Coronary artery (tissue), 2 donors: ENCODE measurements around the gene SLC22A23.

ENCODE experiments used
- DNase-seq: peaks from one replicate; pipeline ENCODE4 v3.0.0-alpha.2; 2017; ENCODE audit warnings: low spot score
- H3K27ac ChIP-seq, 2 donors: fragments of 200-600 bp; sonication (generic); one replicate each; pipeline ENCODE4 v1.5.1; 2016 to 2019
- H3K4me3 ChIP-seq: fragments of 200-600 bp; sonication (generic); 2 replicates; pipeline ENCODE4 v1.5.1; 2016; ENCODE audit warnings: mild to moderate bottlenecking, moderate library complexity
- CTCF ChIP-seq: fragments of 200-600 bp; sonication (generic); IDR thresholded peaks from one replicate; pipeline ENCODE4 v1.5.1; 2019; ENCODE audit warnings: antibody characterized with exemption

The SLC22A23 gene

GRCh38 chr6:3258201-3258600, 198.6 kb downstream of the SLC22A23 start:
- H3K4me3 ChIP-seq, result peak overlapping the region; percentile 99
- no peak for TF ChIP-seq CTCF
- peak overlapping the region; percentile 64 to 86 for H3K27ac ChIP-seq
- peak; percentile 68 for DNase-seq

GRCh38 chr6:3253597-3253961, 203.3 kb downstream of the SLC22A23 start:
- no peak overlapping the region for H3K27ac ChIP-seq
- DNase-seq, result peak; percentile 69
- H3K4me3 ChIP-seq, result no peak overlapping the region
- TF ChIP-seq CTCF, result no peak

- TF ChIP-seq CTCF, result no peak
These were observed 203.8 kb downstream of the SLC22A23 start for GRCh38 chr6:3252861-3253596.

GRCh38 chr6:3252369-3252768, 204.5 kb downstream of the SLC22A23 start:
- Histone ChIP-seq H3K4me3 (no peak overlapping the region), H3K27ac (no peak overlapping the region)
- DNase-seq, result peak; percentile 64
- TF ChIP-seq CTCF, result no peak

More at GRCh38 chr6:3252861-3253596, 203.8 kb downstream of the SLC22A23 start:
- H3K4me3 ChIP-seq, result no peak overlapping the region
- DNase-seq, result peak; percentile 65
- H3K27ac ChIP-seq, result no peak overlapping the region

GRCh38 chr6:3251462-3252314, 205.2 kb downstream of the SLC22A23 start:
- Histone ChIP-seq H3K27ac (no peak overlapping the region), H3K4me3 (no peak overlapping the region)
- peak; percentile 95 for TF ChIP-seq CTCF
- DNase-seq, result peak; percentile 82

- H3K4me3 ChIP-seq, result no peak overlapping the region
- peak; percentile 69 for DNase-seq
- TF ChIP-seq CTCF, result no peak
- H3K27ac ChIP-seq, result no peak overlapping the region
These were observed 206.6 kb downstream of the SLC22A23 start for GRCh38 chr6:3250231-3250675.
